ENCODE results near the gene HS2ST1.

The HS2ST1 gene

GRCh38 chr1:86933562-86934377, 19.3 kb downstream of the HS2ST1 start:
- TF ChIP-seq CTCF (conservative IDR thresholded peaks at IDR 0.05; ENCODE audit: low read depth): no peak
- DNase-seq (ENCODE audit: low spot score): no peak
- H3K27ac ChIP-seq: no peak overlapping the region
- ChIA-PET CTCF (interaction anchor here (0.5 to 0.6 kb wide), 2 partner anchors 44 to 1975 kb away, joined by 3 read pairs; no protein-coding TSS in a partner anchor), POLR2A (ENCODE audit: low non-redundant PET) (interaction anchor here (0.6 kb wide), 1 partner anchor 35 kb away, joined by 3 read pairs; no protein-coding TSS in a partner anchor)

- DNase-seq (ENCODE audit: low spot score): no peak
- ChIA-PET CTCF (interaction anchor here (0.6 to 0.7 kb wide), 2 partner anchors 159 to 224 kb away, joined by 3 read pairs; no protein-coding TSS in a partner anchor), POLR2A (ENCODE audit: low non-redundant PET) (no interaction called here)
- no peak for TF ChIP-seq CTCF (conservative IDR thresholded peaks at IDR 0.05; ENCODE audit: low read depth)
- H3K27ac ChIP-seq: no peak overlapping the region
These were observed 24.0 kb downstream of the HS2ST1 start for GRCh38 chr1:86938450-86938849.

- no peak for DNase-seq (ENCODE audit: low spot score)
- POLR2A ChIA-PET (ENCODE audit: low non-redundant PET): no interaction called here
- CTCF ChIA-PET: interaction anchor here (0.6 to 0.7 kb wide), 2 partner anchors 159 to 225 kb away, joined by 3 read pairs; no protein-coding TSS in a partner anchor
- no peak overlapping the region for H3K27ac ChIP-seq
- no peak for TF ChIP-seq CTCF (conservative IDR thresholded peaks at IDR 0.05; ENCODE audit: low read depth)
These were observed 24.4 kb downstream of the HS2ST1 start for GRCh38 chr1:86938855-86939254.

- no peak for DNase-seq (ENCODE audit: low spot score)
- no peak for TF ChIP-seq CTCF (conservative IDR thresholded peaks at IDR 0.05; ENCODE audit: low read depth)
- ChIA-PET CTCF (no interaction called here), POLR2A (ENCODE audit: low non-redundant PET) (no interaction called here)
- no peak overlapping the region for H3K27ac ChIP-seq
These were observed 25.0 kb downstream of the HS2ST1 start for GRCh38 chr1:86939406-86939805.

- POLR2A ChIA-PET (ENCODE audit: low non-redundant PET): no interaction called here
- no peak for DNase-seq (ENCODE audit: low spot score)
- CTCF ChIA-PET: interaction anchor here (1.2 kb wide), 1 partner anchor 25 kb away, joined by 3 read pairs; no protein-coding TSS in a partner anchor
- TF ChIP-seq CTCF (conservative IDR thresholded peaks at IDR 0.05; ENCODE audit: low read depth): no peak
- H3K27ac ChIP-seq: no peak overlapping the region
These were observed 26.2 kb downstream of the HS2ST1 start for GRCh38 chr1:86940599-86940998.

- POLR2A ChIA-PET (ENCODE audit: low non-redundant PET): no interaction called here
- TF ChIP-seq CTCF (conservative IDR thresholded peaks at IDR 0.05; ENCODE audit: low read depth): no peak
- CTCF ChIA-PET: interaction anchor here (0.6 kb wide), 1 partner anchor 596 kb away, joined by 4 read pairs; no protein-coding TSS in a partner anchor
These were observed 27.6 kb downstream of the HS2ST1 start for GRCh38 chr1:86942042-86942441.

More at GRCh38 chr1:86942042-86942441, 27.6 kb downstream of the HS2ST1 start:
- H3K27ac ChIP-seq: no peak overlapping the region
- no peak for DNase-seq (ENCODE audit: low spot score)
